Prostate gland (tissue), 2 donors: ENCODE data around the gene DAZAP1. TPM values are rescaled to one million over a fixed set of nuclear protein-coding genes. Genes with fewer than 3 reads are reported as not detected.

Experiments
- DNase-seq: peaks from one replicate; pipeline ENCODE4 v3.0.0-alpha.2; 2019; ENCODE audit warnings: low spot score
- H3K27ac ChIP-seq, 2 donors: fragments of 200-600 bp; sonication (generic); 2 replicates each; pipeline ENCODE4 v1.5.1; 2017 to 2019
- H3K27me3 ChIP-seq: fragments of 200-600 bp; sonication (generic); replicated peaks from 2 replicates; pipeline ENCODE4 v1.5.1; 2019; ENCODE audit not compliant: insufficient read depth
- H3K36me3 ChIP-seq, 2 donors: fragments of 200-600 bp; sonication (generic); 1 replicate in 1 of 2; 2 replicates in 1 of 2; pipeline versions ENCODE4 v1.5.1 to v1.8.1; 2017 to 2019
- H3K4me1 ChIP-seq: fragments of 200-600 bp; sonication (generic); replicated peaks from 2 replicates; pipeline ENCODE4 v1.5.1; 2019
- H3K4me3 ChIP-seq, 2 donors: fragments of 200-600 bp; sonication (generic); 2 replicates each; pipeline ENCODE4 v1.5.1; 2017 to 2019
- H3K9me3 ChIP-seq: fragments of 200-600 bp; sonication (generic); 2 replicates; pipeline ENCODE4 v1.5.1; 2017
- CTCF ChIP-seq, 4 experiments: fragments of 200-600 bp in 2 of 4; fragments of 450-650 bp in 2 of 4; sonication (generic) in 2 of 4; IDR thresholded peaks; 1 replicate in 3 of 4; 2 replicates in 1 of 4; pipeline ENCODE4 v1.5.1; 2016 to 2019; ENCODE audit warnings: antibody characterized with exemption in 4 of 4, mild to moderate bottlenecking in 2 of 4, moderate library complexity in 2 of 4
- POLR2A ChIP-seq: fragments of 450-650 bp; IDR thresholded peaks from one replicate; pipeline ENCODE4 v1.6.1; 2016; ENCODE audit warnings: antibody characterized with exemption, mild to moderate bottlenecking
- POLR2AphosphoS5 ChIP-seq: sonication (generic); formaldehyde crosslinking; IDR thresholded peaks from one replicate; pipeline ENCODE4 v1.6.1; 2017; ENCODE audit warnings: antibody characterized with exemption
- WGBS: methylation state at CpG from one replicate; pipeline ENCODE4 v1.1.5; 2018; 5-methylcytosine and 5-hydroxymethylcytosine counted together
- intact Hi-C: fragments of 100-400 bp; cut with DNase I; formaldehyde crosslinking; loops from one replicate; pipeline ENCODE4 v1.14.2; 2022
- total RNA-seq, 2 donors: library from RNA; depleted of rRNA; stranded (reverse); fragments of >200 nt; gene quantifications; one replicate each; pipeline ENCODE4 v1.1.0, GENCODE V29; 2016

DAZAP1 gene
- total RNA-seq, 2 donors from 2014 or later = 58.6 to 74.1 TPM

- Histone ChIP-seq H3K27ac (no peak overlapping the region), H3K27me3 (peaks cover 38% of the 10 kb centered on the region), H3K36me3 (no peaks in the 10 kb centered on the region), H3K4me1 (peaks cover 22% of the 10 kb centered on the region), H3K4me3 (peak overlapping the region; percentile 14 to 19), H3K9me3 (no peaks in the 10 kb centered on the region)
- no peak for DNase-seq
- TF ChIP-seq POLR2A (no peak), CTCF (IDR thresholded peaks at IDR 0.05) (no peak), POLR2AphosphoS5 (no peak)
- intact Hi-C loops = no loop called here
- under 1% methylated on average over 50 of the region's 67 CpGs for WGBS
Measured at GRCh38 chr19:1470305-1471009, 63.1 kb downstream of the DAZAP1 start.

- H3K27me3 ChIP-seq = peaks cover 38% of the 10 kb centered on the region
- no peak for DNase-seq
- H3K36me3 ChIP-seq = no peaks in the 10 kb centered on the region
- intact Hi-C loops = no loop called here
- H3K4me3 ChIP-seq = peak overlapping the region in 1 of 2 donors; percentile 19
- no peaks in the 10 kb centered on the region for H3K9me3 ChIP-seq
- peaks cover 22% of the 10 kb centered on the region for H3K4me1 ChIP-seq
- WGBS = 5% methylated on average over 26 of the region's 28 CpGs
- TF ChIP-seq POLR2A (no peak), CTCF (IDR thresholded peaks at IDR 0.05) (no peak), POLR2AphosphoS5 (no peak)
- H3K27ac ChIP-seq = no peak overlapping the region
Measured at GRCh38 chr19:1471010-1471514, 63.7 kb downstream of the DAZAP1 start.

- 22% methylated on average over 24 of the region's 24 CpGs for WGBS
- peaks cover 36% of the 10 kb centered on the region for H3K27me3 ChIP-seq
- H3K4me1 ChIP-seq = peaks cover 22% of the 10 kb centered on the region
- H3K36me3 ChIP-seq = no peaks in the 10 kb centered on the region
- intact Hi-C loops = no loop called here
- no peak overlapping the region for H3K27ac ChIP-seq
- DNase-seq = no peak
- no peak overlapping the region for H3K4me3 ChIP-seq
- TF ChIP-seq POLR2AphosphoS5 (no peak), POLR2A (no peak), CTCF (IDR thresholded peaks at IDR 0.05) (no peak)
- H3K9me3 ChIP-seq = no peaks in the 10 kb centered on the region
Measured at GRCh38 chr19:1471515-1472160, 64.3 kb downstream of the DAZAP1 start.

- Histone ChIP-seq H3K27ac (no peak overlapping the region), H3K4me3 (no peak overlapping the region), H3K27me3 (peaks cover 28% of the 10 kb centered on the region), H3K9me3 (no peaks in the 10 kb centered on the region), H3K4me1 (peaks cover 22% of the 10 kb centered on the region), H3K36me3 (no peaks in the 10 kb centered on the region)
- WGBS = 42% methylated on average over 42 of the region's 44 CpGs
- no peak for TF ChIP-seq CTCF (IDR thresholded peaks at IDR 0.05)
- TF ChIP-seq POLR2A = no peak
- TF ChIP-seq POLR2AphosphoS5 = no peak
- intact Hi-C loops = no loop called here
- no peak for DNase-seq
Measured at GRCh38 chr19:1472231-1473084, 65.1 kb downstream of the DAZAP1 start.
